Measurements from ENCODE around the gene PDIA3.

- TF ChIP-seq CTCF (IDR thresholded peaks at IDR 0.05; ENCODE audit: low read depth, low read length), result no peak
- TF ChIP-seq EZH2phosphoT487 (IDR thresholded peaks at IDR 0.05; ENCODE audit: low read depth), result no peak
Measured at GRCh38 chr15:43776718-43777266, 30.6 kb downstream of the PDIA3 start, which contains the start of gene ELL3.

Measured in OCI-LY3 (cell line).